ENCODE results near the gene PDCD4. TPM values are rescaled to one million over a fixed set of nuclear protein-coding genes. Genes with fewer than 3 reads are reported as not detected.

PDCD4 gene
- total RNA-seq, 1 experiment from 2014 or later: 133 TPM

DNA sequence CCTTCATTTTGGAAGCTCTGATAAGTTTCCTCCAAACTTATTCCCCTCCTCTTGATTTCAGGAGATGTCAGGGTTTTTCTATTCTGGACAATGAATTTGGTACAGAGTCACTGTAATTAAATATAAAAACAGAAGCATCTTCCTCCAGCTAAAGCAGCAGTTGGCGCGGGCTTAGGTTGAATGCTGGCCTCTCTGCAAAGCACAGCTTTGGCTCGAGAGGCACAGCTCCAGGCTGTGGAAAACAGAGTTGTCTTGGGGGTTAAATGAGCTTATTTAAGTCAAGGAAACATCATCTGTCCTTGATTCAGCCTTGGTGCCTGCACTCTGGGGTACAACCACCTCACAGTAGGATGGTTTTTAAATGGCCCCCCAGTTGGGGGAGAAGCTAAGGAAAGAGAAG is 35.0 kb upstream of the PDCD4 start:
- POLR2A ChIA-PET: interaction anchor here (0.9 to 2.5 kb wide), 5 partner anchors 10 to 35 kb away, joined by 3 to 6 read pairs (median 4); partner anchors contain the start of gene PDCD4
- CTCF ChIA-PET: interaction anchor here (0.5 to 1.7 kb wide), 10 partner anchors 8 to 171 kb away, joined by 3 to 5 read pairs (median 4); no protein-coding TSS in a partner anchor
- Mint-ChIP-seq H3K36me3 (ENCODE audit: insufficient read depth, unreplicated experiment) (peaks cover 6% of the 10 kb centered on the region), H3K27ac (ENCODE audit: low read depth, unreplicated experiment) (peak overlapping the region; percentile 92), H3K4me3 (ENCODE audit: unreplicated experiment) (no peak overlapping the region), H3K27me3 (ENCODE audit: insufficient read depth, unreplicated experiment) (no peaks in the 10 kb centered on the region), H3K9me3 (ENCODE audit: unreplicated experiment) (no peaks in the 10 kb centered on the region), H3K4me1 (ENCODE audit: insufficient read depth, unreplicated experiment) (peaks cover 21% of the 10 kb centered on the region)
- TF ChIP-seq CTCF (IDR thresholded peaks at IDR 0.05; ENCODE audit: unreplicated experiment): no peak
- BruUV-seq (replicated peaks): no TSS peak
- no peak for DNase-seq (ENCODE audit: unreplicated experiment)
- intact Hi-C loops (cut with micrococcal nuclease): no loop called here

- CTCF ChIA-PET: interaction anchor here (0.6 to 1.7 kb wide), 7 partner anchors 7 to 1314 kb away, joined by 3 to 5 read pairs (median 3); no protein-coding TSS in a partner anchor
- no peak for TF ChIP-seq CTCF (IDR thresholded peaks at IDR 0.05; ENCODE audit: unreplicated experiment)
- POLR2A ChIA-PET: interaction anchor here (0.6 to 2.5 kb wide), 10 partner anchors 9 to 434 kb away, joined by 3 to 6 read pairs (median 3); partner anchors contain the start of gene PDCD4
Observed at GRCh38 chr10:110837418-110838171, 34.1 kb upstream of the PDCD4 start.

GRCh38 chr10:110840225-110840922 is 31.4 kb upstream of the PDCD4 start:
- peak; percentile 92 for DNase-seq (ENCODE audit: unreplicated experiment)
- peak overlapping the region; percentile 49 for H3K27ac Mint-ChIP-seq (ENCODE audit: low read depth, unreplicated experiment)
- ChIA-PET POLR2A (no interaction called here), CTCF (interaction anchor here (0.9 kb wide), 1 partner anchor 20 kb away, joined by 3 read pairs; no protein-coding TSS in a partner anchor)
- TF ChIP-seq CTCF (IDR thresholded peaks at IDR 0.05; ENCODE audit: unreplicated experiment): no peak
- intact Hi-C loops (cut with micrococcal nuclease): no loop called here
- BruUV-seq (replicated peaks): no TSS peak
- no peak overlapping the region for H3K4me3 Mint-ChIP-seq (ENCODE audit: unreplicated experiment)
- peaks cover 6% of the 10 kb centered on the region for H3K36me3 Mint-ChIP-seq (ENCODE audit: insufficient read depth, unreplicated experiment)
- no peaks in the 10 kb centered on the region for H3K9me3 Mint-ChIP-seq (ENCODE audit: unreplicated experiment)
- H3K4me1 Mint-ChIP-seq (ENCODE audit: insufficient read depth, unreplicated experiment): peaks cover 35% of the 10 kb centered on the region
- no peaks in the 10 kb centered on the region for H3K27me3 Mint-ChIP-seq (ENCODE audit: insufficient read depth, unreplicated experiment)

More at GRCh38 chr10:110837418-110838171, 34.1 kb upstream of the PDCD4 start:
- Mint-ChIP-seq H3K4me1 (ENCODE audit: insufficient read depth, unreplicated experiment) (peaks cover 26% of the 10 kb centered on the region), H3K36me3 (ENCODE audit: insufficient read depth, unreplicated experiment) (peaks cover 6% of the 10 kb centered on the region), H3K27ac (ENCODE audit: low read depth, unreplicated experiment) (peak overlapping the region; percentile 92), H3K27me3 (ENCODE audit: insufficient read depth, unreplicated experiment) (no peaks in the 10 kb centered on the region), H3K4me3 (ENCODE audit: unreplicated experiment) (no peak overlapping the region), H3K9me3 (ENCODE audit: unreplicated experiment) (no peaks in the 10 kb centered on the region)
- no peak for DNase-seq (ENCODE audit: unreplicated experiment)
- intact Hi-C loops (cut with micrococcal nuclease): no loop called here
- BruUV-seq (replicated peaks): no TSS peak

DNA sequence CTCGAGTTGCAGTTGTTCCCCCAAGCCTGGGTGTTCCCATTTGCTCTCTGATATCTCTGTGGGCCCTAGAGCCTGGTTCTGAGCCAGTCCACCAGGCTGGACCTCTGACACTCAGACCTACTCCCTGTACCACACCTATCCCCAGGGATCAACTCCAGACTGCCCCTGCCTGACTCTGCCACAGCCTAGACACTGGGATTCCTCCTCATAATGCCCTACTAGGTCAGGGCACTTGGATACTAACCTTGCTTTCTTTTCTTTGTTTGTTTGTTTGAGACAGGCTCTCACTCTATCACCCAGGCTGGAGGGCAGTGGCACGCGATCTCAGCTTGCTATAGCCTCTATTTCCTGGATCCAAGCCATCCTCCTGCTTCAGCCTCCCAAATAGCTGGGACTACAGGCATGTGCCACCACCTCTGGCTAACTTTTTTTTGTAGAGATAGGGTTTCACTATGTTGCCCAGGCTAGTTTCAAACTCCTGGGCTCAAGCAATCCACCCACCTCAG is 30.8 kb upstream of the PDCD4 start:
- ChIA-PET POLR2A (interaction anchor here (1.5 to 2.4 kb wide), 2 partner anchors 11 to 22 kb away, joined by 3 to 11 read pairs; no protein-coding TSS in a partner anchor), CTCF (interaction anchor here (0.9 kb wide), 1 partner anchor 20 kb away, joined by 3 read pairs; no protein-coding TSS in a partner anchor)
- Mint-ChIP-seq H3K9me3 (ENCODE audit: unreplicated experiment) (no peaks in the 10 kb centered on the region), H3K36me3 (ENCODE audit: insufficient read depth, unreplicated experiment) (peaks cover 6% of the 10 kb centered on the region), H3K27ac (ENCODE audit: low read depth, unreplicated experiment) (peak overlapping the region; percentile 49), H3K4me1 (ENCODE audit: insufficient read depth, unreplicated experiment) (peaks cover 35% of the 10 kb centered on the region), H3K4me3 (ENCODE audit: unreplicated experiment) (no peak overlapping the region), H3K27me3 (ENCODE audit: insufficient read depth, unreplicated experiment) (no peaks in the 10 kb centered on the region)
- BruUV-seq (replicated peaks): no TSS peak
- intact Hi-C loops (cut with micrococcal nuclease): no loop called here
- DNase-seq (ENCODE audit: unreplicated experiment): no peak
- no peak for TF ChIP-seq CTCF (IDR thresholded peaks at IDR 0.05; ENCODE audit: unreplicated experiment)

All from MCF 10A (cell line).